Endothelial cell (in vitro differentiated cells): ENCODE results near the gene TTLL5. TPM values are rescaled to one million over a fixed set of nuclear protein-coding genes. Genes with fewer than 3 reads are reported as not detected.

ENCODE experiments used
- DNase-seq: peaks from one replicate; pipeline ENCODE4 v3.0.0; 2021; ENCODE audit warnings: low spot score
- H3K27ac Mint-ChIP-seq: one replicate; pipeline ENCODE4 v1.8.0; 2021; ENCODE audit warnings: mixed read lengths, inconsistent platforms; ENCODE audit not compliant: unreplicated experiment
- H3K27me3 Mint-ChIP-seq: one replicate; pipeline ENCODE4 v1.8.0; 2021; ENCODE audit warnings: mild to moderate bottlenecking, moderate library complexity, mixed read lengths, inconsistent platforms; ENCODE audit not compliant: unreplicated experiment
- H3K36me3 Mint-ChIP-seq: one replicate; pipeline ENCODE4 v1.8.0; 2021; ENCODE audit warnings: mild to moderate bottlenecking, low read depth, mixed read lengths, inconsistent platforms; ENCODE audit not compliant: unreplicated experiment
- H3K4me1 Mint-ChIP-seq: one replicate; pipeline ENCODE4 v1.8.0; 2021; ENCODE audit warnings: mild to moderate bottlenecking, mixed read lengths, inconsistent platforms; ENCODE audit not compliant: unreplicated experiment
- H3K4me3 Mint-ChIP-seq: one replicate; pipeline ENCODE4 v1.8.0; 2021; ENCODE audit warnings: mild to moderate bottlenecking, mixed read lengths, inconsistent platforms; ENCODE audit not compliant: unreplicated experiment
- H3K9me3 Mint-ChIP-seq: one replicate; pipeline ENCODE4 v1.8.0; 2021; ENCODE audit warnings: mixed read lengths, inconsistent platforms; ENCODE audit not compliant: unreplicated experiment
- CTCF ChIP-seq: fragments of 200-600 bp; sonication (generic); IDR thresholded peaks from one replicate; pipeline ENCODE4 v1.5.0; 2021; ENCODE audit warnings: antibody characterized with exemption; ENCODE audit not compliant: unreplicated experiment
- total RNA-seq: library from RNA; stranded (reverse); fragmentation: NEBNext Ultra II Directional; extraction: Animal tissue kit (Norgen Biotek cat#: 25700); gene quantifications from one replicate; pipeline ENCODE4 v1.2.1, GENCODE V29; 2021; ENCODE audit not compliant: unreplicated experiment

TTLL5 gene
- total RNA-seq, 1 donor from 2014 or later = 62.8 TPM

- no peak overlapping the region for H3K4me3 Mint-ChIP-seq
- DNase-seq = no peak
- H3K27ac Mint-ChIP-seq = no peak overlapping the region
- no peaks in the 10 kb centered on the region for H3K27me3 Mint-ChIP-seq
- H3K4me1 Mint-ChIP-seq = peaks cover 11% of the 10 kb centered on the region
- no peak for TF ChIP-seq CTCF
- peaks cover 20% of the 10 kb centered on the region for H3K36me3 Mint-ChIP-seq
- H3K9me3 Mint-ChIP-seq = no peaks in the 10 kb centered on the region
Observed at GRCh38 chr14:75885829-75886228, 224.8 kb downstream of the TTLL5 start.

DNA sequence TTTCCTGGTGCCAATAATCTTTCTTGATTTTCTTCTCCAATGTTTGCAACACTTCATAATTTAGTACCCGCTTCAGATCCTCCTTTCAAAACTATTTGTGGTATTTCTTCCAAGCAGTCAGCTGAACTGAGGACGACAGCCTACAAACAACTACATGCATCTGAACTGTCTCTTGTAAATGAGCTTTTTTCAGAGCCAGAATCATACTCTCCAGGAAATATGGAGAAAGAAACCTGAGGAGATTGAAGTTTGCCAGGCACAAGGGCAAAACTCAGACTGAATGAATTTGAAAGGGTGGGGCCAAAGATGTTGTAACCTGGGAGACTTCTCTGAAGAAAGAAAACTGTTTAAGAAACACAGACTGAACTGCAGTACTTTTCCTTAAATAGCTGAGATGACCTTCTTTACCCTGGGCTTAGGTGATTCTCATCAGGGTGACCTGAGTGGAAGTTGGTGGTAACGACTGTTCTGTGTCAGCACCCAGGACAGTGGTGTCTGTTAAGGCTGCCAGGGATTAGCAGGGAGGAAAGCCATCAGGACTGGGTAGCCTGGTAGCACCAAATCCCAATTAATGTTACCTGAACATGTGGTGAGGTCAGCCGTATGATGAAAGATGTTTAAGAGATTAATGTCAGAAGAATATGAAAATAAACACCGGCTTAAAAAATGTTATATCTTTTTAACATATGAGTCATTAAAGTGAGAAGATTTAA, 225.7 kb downstream of the TTLL5 start:
- Mint-ChIP-seq H3K27me3 (no peaks in the 10 kb centered on the region), H3K4me1 (peaks cover 11% of the 10 kb centered on the region), H3K36me3 (peaks cover 23% of the 10 kb centered on the region), H3K4me3 (no peak overlapping the region), H3K9me3 (no peaks in the 10 kb centered on the region), H3K27ac (no peak overlapping the region)
- TF ChIP-seq CTCF = no peak
- no peak for DNase-seq

GRCh38 chr14:75888945-75889344, 227.9 kb downstream of the TTLL5 start:
- DNase-seq = no peak
- no peaks in the 10 kb centered on the region for H3K9me3 Mint-ChIP-seq
- H3K27me3 Mint-ChIP-seq = no peaks in the 10 kb centered on the region
- no peak overlapping the region for H3K4me3 Mint-ChIP-seq
- H3K4me1 Mint-ChIP-seq = peaks cover under 1% of the 10 kb centered on the region
- peaks cover 18% of the 10 kb centered on the region for H3K36me3 Mint-ChIP-seq
- TF ChIP-seq CTCF = no peak
- H3K27ac Mint-ChIP-seq = no peak overlapping the region

- no peak overlapping the region for H3K27ac Mint-ChIP-seq
- no peak for TF ChIP-seq CTCF
Observed at GRCh38 chr14:75896341-75896740, 235.3 kb downstream of the TTLL5 start.

DNA sequence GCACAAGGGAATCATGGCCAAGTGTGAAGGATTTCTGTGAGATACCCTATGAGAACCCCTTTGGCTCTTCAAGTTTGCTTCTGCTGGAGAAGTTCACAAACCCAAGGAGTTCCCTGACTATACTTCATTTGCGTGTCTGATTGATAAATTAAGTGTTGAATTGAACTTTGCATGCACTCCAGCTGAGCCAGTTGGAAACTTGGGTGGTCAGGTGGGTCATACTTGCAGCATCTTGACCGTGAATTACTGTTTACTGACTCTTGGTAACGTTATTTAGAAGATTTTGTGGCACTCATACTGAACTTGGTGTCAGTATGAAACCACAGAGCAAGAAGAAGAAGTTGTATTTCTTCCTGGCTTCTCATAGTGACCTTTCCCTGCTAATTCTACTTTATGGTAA, 243.3 kb downstream of the TTLL5 start:
- no peak overlapping the region for H3K4me3 Mint-ChIP-seq
- H3K27ac Mint-ChIP-seq = no peak overlapping the region

More at GRCh38 chr14:75896341-75896740, 235.3 kb downstream of the TTLL5 start:
- Mint-ChIP-seq H3K27me3 (no peaks in the 10 kb centered on the region), H3K4me1 (no peaks in the 10 kb centered on the region), H3K4me3 (no peak overlapping the region), H3K36me3 (peaks cover 5% of the 10 kb centered on the region), H3K9me3 (no peaks in the 10 kb centered on the region)
- DNase-seq = no peak

More for the DNA sequence above, 243.3 kb downstream of the TTLL5 start:
- H3K27me3 Mint-ChIP-seq = peaks cover 2% of the 10 kb centered on the region
- DNase-seq = no peak
- peaks cover 21% of the 10 kb centered on the region for H3K36me3 Mint-ChIP-seq
- no peaks in the 10 kb centered on the region for H3K4me1 Mint-ChIP-seq
- no peaks in the 10 kb centered on the region for H3K9me3 Mint-ChIP-seq
- TF ChIP-seq CTCF = no peak
